Liver (tissue), 3 donors: Measurements from ENCODE around the gene BTAF1.

Experiments
- CTCF ChIP-seq: fragments of 150-350 bp; IDR thresholded peaks from 2 replicates; pipeline ENCODE4 v1.5.1; 2017; ENCODE audit warnings: improper control_type of control experiment, low read depth, low read length; ENCODE audit not compliant: missing input control
- HNF4G ChIP-seq: IDR thresholded peaks from 2 replicates; pipeline ENCODE4 v1.6.1; 2016; ENCODE audit warnings: antibody characterized with exemption
- JUND ChIP-seq, 2 donors: IDR thresholded peaks; 2 replicates each; pipeline ENCODE4 v1.6.1; 2016; ENCODE audit warnings: antibody characterized with exemption in 2 of 2
- NR2F2 ChIP-seq: IDR thresholded peaks from 2 replicates; pipeline ENCODE4 v1.6.1; 2016; ENCODE audit warnings: antibody characterized with exemption
- RAD21 ChIP-seq, 2 donors: IDR thresholded peaks; 2 replicates each; pipeline ENCODE4 v1.6.1; 2016; ENCODE audit warnings: antibody characterized with exemption in 2 of 2, mild to moderate bottlenecking in 2 of 2
- RXRA ChIP-seq, 2 donors: IDR thresholded peaks; 2 replicates each; pipeline ENCODE4 v1.6.1; 2017 to 2018; ENCODE audit warnings: antibody characterized with exemption in 2 of 2, mild to moderate bottlenecking in 1 of 2
- SP1 ChIP-seq: IDR thresholded peaks from 2 replicates; pipeline ENCODE4 v1.6.1; 2018; ENCODE audit warnings: antibody characterized with exemption, mild to moderate bottlenecking
- TAF1 ChIP-seq: conservative IDR thresholded peaks from 2 replicates; pipeline ENCODE4 v1.6.1; 2016; ENCODE audit warnings: antibody characterized with exemption, mild to moderate bottlenecking
- YY1 ChIP-seq: IDR thresholded peaks from 2 replicates; pipeline ENCODE4 v1.6.1; 2016; ENCODE audit warnings: antibody characterized with exemption, mild to moderate bottlenecking
- ZBTB33 ChIP-seq: IDR thresholded peaks from 2 replicates; pipeline ENCODE4 v1.6.1; 2016; ENCODE audit warnings: antibody characterized with exemption
- TF ChIP-seq, protein P1 (sequence below): IDR thresholded peaks from 2 replicates; pipeline ENCODE4 v1.6.1; 2016; ENCODE audit warnings: antibody characterized with exemption, mild to moderate bottlenecking
- TF ChIP-seq, protein P2 (sequence below): IDR thresholded peaks from 2 replicates; pipeline ENCODE4 v1.6.1; 2016; ENCODE audit warnings: antibody characterized with exemption
- donor health status: healthy.
- donor health status: healthy.

- TF ChIP-seq, protein P1, sequence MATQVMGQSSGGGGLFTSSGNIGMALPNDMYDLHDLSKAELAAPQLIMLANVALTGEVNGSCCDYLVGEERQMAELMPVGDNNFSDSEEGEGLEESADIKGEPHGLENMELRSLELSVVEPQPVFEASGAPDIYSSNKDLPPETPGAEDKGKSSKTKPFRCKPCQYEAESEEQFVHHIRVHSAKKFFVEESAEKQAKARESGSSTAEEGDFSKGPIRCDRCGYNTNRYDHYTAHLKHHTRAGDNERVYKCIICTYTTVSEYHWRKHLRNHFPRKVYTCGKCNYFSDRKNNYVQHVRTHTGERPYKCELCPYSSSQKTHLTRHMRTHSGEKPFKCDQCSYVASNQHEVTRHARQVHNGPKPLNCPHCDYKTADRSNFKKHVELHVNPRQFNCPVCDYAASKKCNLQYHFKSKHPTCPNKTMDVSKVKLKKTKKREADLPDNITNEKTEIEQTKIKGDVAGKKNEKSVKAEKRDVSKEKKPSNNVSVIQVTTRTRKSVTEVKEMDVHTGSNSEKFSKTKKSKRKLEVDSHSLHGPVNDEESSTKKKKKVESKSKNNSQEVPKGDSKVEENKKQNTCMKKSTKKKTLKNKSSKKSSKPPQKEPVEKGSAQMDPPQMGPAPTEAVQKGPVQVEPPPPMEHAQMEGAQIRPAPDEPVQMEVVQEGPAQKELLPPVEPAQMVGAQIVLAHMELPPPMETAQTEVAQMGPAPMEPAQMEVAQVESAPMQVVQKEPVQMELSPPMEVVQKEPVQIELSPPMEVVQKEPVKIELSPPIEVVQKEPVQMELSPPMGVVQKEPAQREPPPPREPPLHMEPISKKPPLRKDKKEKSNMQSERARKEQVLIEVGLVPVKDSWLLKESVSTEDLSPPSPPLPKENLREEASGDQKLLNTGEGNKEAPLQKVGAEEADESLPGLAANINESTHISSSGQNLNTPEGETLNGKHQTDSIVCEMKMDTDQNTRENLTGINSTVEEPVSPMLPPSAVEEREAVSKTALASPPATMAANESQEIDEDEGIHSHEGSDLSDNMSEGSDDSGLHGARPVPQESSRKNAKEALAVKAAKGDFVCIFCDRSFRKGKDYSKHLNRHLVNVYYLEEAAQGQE, result no peak
- TF ChIP-seq CTCF, result no peak
- no peak for TF ChIP-seq YY1
- TF ChIP-seq ZBTB33, result no peak
- TF ChIP-seq JUND (IDR thresholded peaks at IDR 0.05), result no peak
- TF ChIP-seq HNF4G, result no peak
- TF ChIP-seq, protein P2, sequence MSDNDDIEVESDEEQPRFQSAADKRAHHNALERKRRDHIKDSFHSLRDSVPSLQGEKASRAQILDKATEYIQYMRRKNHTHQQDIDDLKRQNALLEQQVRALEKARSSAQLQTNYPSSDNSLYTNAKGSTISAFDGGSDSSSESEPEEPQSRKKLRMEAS, result no peak
- no peak for TF ChIP-seq NR2F2
- no peak for TF ChIP-seq SP1
- no peak for TF ChIP-seq RAD21 (IDR thresholded peaks at IDR 0.05)
- no peak for TF ChIP-seq TAF1
- no peak for TF ChIP-seq RXRA (IDR thresholded peaks at IDR 0.05)
Measured at GRCh38 chr10:91955114-91955513, 31.5 kb downstream of the BTAF1 start.
